ENCODE results near the gene IZUMO1R.
"Not testable (repeated sequence)": the region's sequence is repeated elsewhere in the genome, so short reads cannot be mapped to it uniquely, and the experiment has no call there.

IZUMO1R gene

DNA sequence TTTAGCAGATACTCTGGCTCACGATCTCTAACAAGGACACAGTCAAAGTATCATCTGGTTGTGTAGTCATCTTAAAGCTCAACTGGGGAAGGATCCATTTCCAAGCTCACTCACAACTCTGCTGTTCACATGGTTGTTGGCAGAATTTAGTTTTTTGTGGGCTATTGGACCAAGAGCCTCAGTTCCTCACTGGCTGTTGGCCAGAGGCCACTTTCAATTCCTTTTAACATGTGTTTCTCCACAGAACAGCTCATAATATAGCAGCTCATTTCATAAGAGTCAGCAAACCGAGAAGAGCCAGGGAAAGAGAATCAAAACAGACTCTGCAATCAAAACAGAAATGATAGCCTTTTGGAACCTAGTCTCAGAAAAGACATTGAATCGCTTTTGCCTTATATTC is 22.6 kb downstream of the IZUMO1R start:
- no peak for DNase-seq

DNA sequence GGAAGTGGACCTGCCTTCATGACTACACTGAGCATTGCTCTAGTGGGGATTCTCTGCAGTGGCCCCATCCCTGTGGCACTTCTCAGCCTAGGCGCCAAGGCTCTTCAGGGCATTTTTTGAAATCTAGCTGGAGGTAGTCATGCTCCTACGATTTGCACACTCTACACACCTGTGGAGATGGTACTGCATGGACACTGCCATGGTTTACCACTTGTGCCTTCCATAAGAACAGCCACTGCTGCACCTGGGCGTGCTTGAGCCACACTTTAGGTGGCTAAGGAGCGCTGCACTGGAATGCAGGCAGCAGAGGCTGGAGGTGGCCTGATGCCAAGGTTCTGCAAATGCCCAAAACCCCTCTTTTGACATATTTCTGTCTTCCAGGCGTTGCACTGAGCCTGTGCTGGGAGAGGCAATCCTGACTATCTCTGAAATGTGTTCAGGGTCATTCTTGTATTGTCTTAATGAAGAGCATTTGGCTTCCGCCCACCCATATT is 24.3 kb downstream of the IZUMO1R start:
- DNase-seq, result no peak

- DNase-seq, result no peak
Measured at GRCh38 chr11:94329501-94329900, 25.1 kb downstream of the IZUMO1R start.

GRCh38 chr11:94330789-94331188 is 26.4 kb downstream of the IZUMO1R start:
- DNase-seq, result no peak

GRCh38 chr11:94332814-94333213 is 28.4 kb downstream of the IZUMO1R start:
- DNase-seq, result no peak

GRCh38 chr11:94336033-94336432 is 31.7 kb downstream of the IZUMO1R start:
- no peak for DNase-seq

DNA sequence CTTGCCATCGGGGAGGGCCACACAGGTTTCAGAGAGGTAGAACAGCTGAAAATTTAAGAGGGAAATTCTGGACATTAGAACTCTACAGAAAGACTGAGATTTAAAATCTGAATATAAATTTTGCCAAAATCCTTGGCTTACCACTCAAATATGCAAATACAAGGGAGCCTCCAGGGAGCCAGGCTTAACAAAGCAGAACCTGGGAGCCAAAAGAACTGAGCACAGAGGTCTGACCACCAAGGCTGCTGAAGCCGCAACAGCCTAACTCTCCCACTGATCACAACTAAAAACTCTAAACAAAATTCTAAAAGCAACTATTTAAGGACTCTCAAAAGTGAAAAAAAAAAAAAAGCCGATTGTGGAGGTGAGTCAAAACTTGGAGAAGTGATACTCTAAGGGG is 34.3 kb downstream of the IZUMO1R start:
- DNase-seq, result no peak

DNA sequence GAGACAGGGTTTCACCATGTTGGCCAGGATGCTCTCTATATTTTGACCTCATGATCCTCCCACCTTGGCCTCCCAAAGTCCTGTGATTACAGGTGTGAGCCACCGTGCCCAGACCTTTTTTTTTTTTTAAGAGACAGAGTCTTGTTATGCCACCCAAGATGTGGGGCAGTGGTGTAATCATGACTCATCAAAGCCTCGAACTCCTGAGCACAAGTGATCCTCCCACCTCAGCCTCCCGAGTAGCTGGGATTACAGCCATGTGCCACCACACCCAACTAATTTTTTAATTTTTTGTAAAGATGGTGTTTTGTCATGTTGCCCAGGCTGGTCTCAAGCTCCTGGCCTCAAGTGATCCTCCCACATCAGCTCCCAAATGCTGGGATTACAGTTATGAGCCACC is 37.9 kb downstream of the IZUMO1R start:
- DNase-seq, result no peak

DNA sequence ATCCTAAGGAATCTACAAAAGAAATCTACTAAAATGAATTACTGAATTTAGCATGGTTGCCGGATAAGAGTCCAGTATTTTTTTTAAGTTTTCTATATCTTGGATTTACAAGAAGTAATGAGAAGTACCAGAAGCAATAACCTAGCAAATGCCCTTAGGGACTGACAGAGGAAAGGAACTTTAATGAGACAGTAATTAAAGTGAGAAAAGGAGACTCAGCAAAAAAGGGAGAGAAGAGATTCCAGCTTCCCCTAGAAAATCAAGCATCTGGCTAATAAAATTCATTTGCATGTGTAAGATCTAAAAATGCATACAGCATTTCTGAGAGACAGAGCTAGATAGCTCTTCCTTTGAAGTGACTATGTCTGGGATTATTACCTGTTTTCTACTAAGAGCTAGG is 39.1 kb downstream of the IZUMO1R start:
- DNase-seq, result no peak

DNA sequence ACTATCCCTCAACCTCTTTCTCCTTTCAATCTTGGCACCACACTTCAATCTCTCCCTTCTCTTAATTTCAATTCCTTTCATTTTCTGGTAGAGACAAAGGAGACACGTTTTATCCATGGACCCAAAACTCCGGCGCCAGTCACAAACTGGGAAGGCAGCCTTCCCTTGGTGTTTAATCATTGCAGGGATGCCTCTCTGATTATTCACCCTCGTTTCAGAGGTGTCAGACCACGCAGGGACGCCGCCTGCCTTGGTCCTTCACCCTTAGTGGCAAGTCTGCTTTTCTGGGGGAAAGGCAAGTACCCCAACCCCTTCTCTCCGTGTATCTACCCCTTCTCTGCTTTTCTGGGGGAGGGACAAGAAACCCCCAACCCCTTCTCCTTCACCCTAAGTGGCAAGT is 41.9 kb downstream of the IZUMO1R start:
- not testable (repeated sequence) for DNase-seq

DNA sequence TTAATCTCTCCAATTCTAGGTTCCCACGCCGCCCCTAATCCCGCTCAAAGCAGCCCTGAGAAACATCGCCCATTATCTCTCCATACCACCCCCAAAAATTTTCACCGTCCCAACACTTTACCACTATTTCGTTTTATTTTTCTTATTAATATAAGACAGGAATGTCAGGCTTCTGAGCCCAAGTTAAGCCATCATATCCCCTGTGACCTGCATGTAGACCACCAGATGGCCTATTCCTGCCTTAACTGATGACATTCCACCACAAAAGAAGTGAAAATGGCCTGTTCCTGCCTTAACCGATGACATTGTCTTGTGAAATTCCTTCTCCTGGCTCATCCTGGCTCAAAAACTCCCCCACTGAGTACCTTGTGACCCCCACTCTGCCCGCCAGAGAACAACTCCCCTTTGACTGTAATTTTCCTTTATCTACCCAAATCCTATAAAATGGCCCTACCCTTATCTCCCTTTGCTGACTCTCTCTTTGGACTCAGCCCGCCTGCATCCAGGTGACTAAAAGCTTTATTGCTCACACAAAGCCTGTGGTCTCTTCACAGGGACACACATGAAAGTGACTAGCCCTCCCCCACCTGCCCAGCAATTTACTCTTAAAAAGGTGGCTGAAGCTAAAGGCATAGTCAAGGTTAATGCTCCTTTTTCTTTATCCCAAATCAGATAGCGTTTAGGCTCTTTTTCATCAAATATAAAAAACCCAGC is 46.6 kb downstream of the IZUMO1R start:
- DNase-seq, result not testable (repeated sequence)

Data from retina (tissue), 1 donor.